K562 (cell line): ENCODE results near the gene ST6GAL1. TPM values are rescaled to one million over a fixed set of nuclear protein-coding genes. Genes with fewer than 3 reads are reported as not detected.

Source experiments
- ATAC-seq: fragments of 200-7000 bp; cut with Tn5 transposase; 3 replicates; pipeline ENCODE4 v1.9.1; 2020; ENCODE audit warnings: moderate library complexity
- BruUV-seq: library from RNA; stranded (reverse); fragments of 400-500 nt; replicated peaks from 2 replicates; lab custom pipeline; 2021; lab: Mats Ljungman, UMichigan
- CTCF ChIA-PET: fragments of 300-600 bp; formaldehyde crosslinking; extraction: SDS; loops from one replicate; lab custom pipeline; 2021; ENCODE audit warnings: low intra/inter-chr PET ratio; lab: Yijun Ruan, JAX
- POLR2A ChIA-PET: fragments of 300-600, 350-650 bp; sonication (Branson Sonifier 250); formaldehyde crosslinking; extraction: SDS; loops from one replicate; lab custom pipeline; 2021; ENCODE audit warnings: antibody characterized with exemption, inconsistent platforms; lab: Yijun Ruan, JAX
- DNase-seq, 4 experiments: peaks; one replicate each; pipeline versions ENCODE4 v3.0.0 to v3.0.0-alpha.2; 2011 to 2018; ENCODE audit warnings: low spot score in 3 of 4, mixed read lengths in 3 of 4; ENCODE audit errors: extremely low read depth in 1 of 4
- FAIRE-seq: peaks from 2 replicates; lab custom pipeline; 2011; peaks lifted over from hg19 to GRCh38; lab: Jason Lieb, UNC
- H2AFZ ChIP-seq: 2 replicates; pipeline ENCODE4 v1.6.0; 2011; ENCODE audit warnings: low read depth, low read length, control low read depth, inconsistent platforms
- H3K27ac ChIP-seq: fragments of 200-600 bp; 3 replicates; pipeline ENCODE4 v1.8.0; 2011; ENCODE audit warnings: low read depth, mild to moderate bottlenecking, control low read depth, inconsistent platforms, low read length, moderate library complexity, mixed read lengths; ENCODE audit errors: extremely low read depth
- H3K27me3 ChIP-seq, 2 experiments: fragments of 300-600 bp in 1 of 2; 2 replicates in 1 of 2; 3 replicates in 1 of 2; pipeline versions ENCODE4 v1.6.0 to v1.8.0; 2011; ENCODE audit warnings: inconsistent platforms in 2 of 2, low read length in 2 of 2, mild to moderate bottlenecking in 1 of 2, mixed read lengths in 1 of 2, moderate library complexity in 1 of 2; ENCODE audit not compliant: control insufficient read depth in 2 of 2, insufficient read depth in 2 of 2
- H3K36me3 ChIP-seq: fragments of 300-600 bp; 3 replicates; pipeline ENCODE4 v1.8.0; 2011; ENCODE audit warnings: mild to moderate bottlenecking, low read length, inconsistent platforms; ENCODE audit not compliant: control insufficient read depth, insufficient read depth
- H3K4me1 ChIP-seq, 2 experiments: fragments of 200-600 bp in 1 of 2; replicated peaks in 1 of 2; 2 replicates in 1 of 2; 3 replicates in 1 of 2; pipeline versions ENCODE4 v1.5.1 to v1.8.0; 2011; ENCODE audit warnings: inconsistent platforms in 2 of 2, low read length in 2 of 2, mild to moderate bottlenecking in 1 of 2, mixed read lengths in 1 of 2, moderate library complexity in 1 of 2; ENCODE audit not compliant: control insufficient read depth in 2 of 2, insufficient read depth in 2 of 2
- H3K4me2 ChIP-seq: 2 replicates; pipeline ENCODE4 v1.6.1; 2011; ENCODE audit warnings: low read length, control low read depth, inconsistent platforms, mixed read lengths; ENCODE audit not compliant: insufficient read depth
- H3K4me3 ChIP-seq: fragments of 200-600 bp; sonication (generic), shearing (Covaris generic); 2 replicates; pipeline ENCODE4 v1.5.1; 2016; ENCODE audit warnings: control low read depth, inconsistent platforms
- H3K79me2 ChIP-seq: fragments of 200-600 bp; 3 replicates; pipeline ENCODE4 v1.8.0; 2011; ENCODE audit warnings: low read length, inconsistent platforms; ENCODE audit not compliant: control insufficient read depth, insufficient read depth
- H3K9ac ChIP-seq, 2 experiments: 2 replicates each; pipeline versions ENCODE4 v1.6.0 to v1.6.1; 2011; ENCODE audit warnings: low read depth in 2 of 2, low read length in 2 of 2, control low read depth in 1 of 2, inconsistent platforms in 1 of 2, mild to moderate bottlenecking in 1 of 2, mixed read lengths in 1 of 2; ENCODE audit not compliant: insufficient read depth in 1 of 2
- H3K9me1 ChIP-seq: one replicate; pipeline ENCODE4 v1.6.0; 2011; ENCODE audit warnings: inconsistent platforms, mild to moderate bottlenecking, low read length, moderate library complexity; ENCODE audit not compliant: control insufficient read depth, insufficient read depth
- H3K9me3 ChIP-seq: replicated peaks from 2 replicates; pipeline ENCODE4 v1.5.1; 2011; ENCODE audit warnings: low read depth, low read length, inconsistent platforms; ENCODE audit not compliant: control insufficient read depth, insufficient read depth
- H4K20me1 ChIP-seq: replicated peaks from 2 replicates; pipeline ENCODE4 v1.6.1; 2011; ENCODE audit warnings: low read length, inconsistent platforms, mixed read lengths; ENCODE audit not compliant: control insufficient read depth, insufficient read depth
- CTCF ChIP-seq, 3 experiments: IDR thresholded peaks in 2 of 3; conservative IDR thresholded peaks in 1 of 3; 2 replicates each; pipeline ENCODE4 v1.5.1; 2011 to 2012; ENCODE audit warnings: low read length in 3 of 3, mild to moderate bottlenecking in 3 of 3, control low read depth in 2 of 3, improper control_type of control experiment in 1 of 3, inconsistent platforms in 1 of 3, low read depth in 1 of 3, mixed read lengths in 1 of 3, moderate library complexity in 1 of 3; ENCODE audit not compliant: insufficient read depth in 2 of 3
- CTCFL ChIP-seq: IDR thresholded peaks from 2 replicates; pipeline ENCODE4 v1.6.1; 2011; ENCODE audit warnings: borderline replicate concordance, low read depth, mild to moderate bottlenecking, moderate library complexity, low read length; ENCODE audit not compliant: insufficient read depth, poor library complexity, severe bottlenecking
- KDM5B ChIP-seq: fragments of 200-600 bp; sonication (generic); IDR thresholded peaks from 2 replicates; pipeline ENCODE4 v1.6.1; 2012; ENCODE audit warnings: low read depth, mild to moderate bottlenecking, moderate library complexity, low read length, control low read depth, inconsistent platforms; ENCODE audit not compliant: insufficient replicate concordance
- MAZ ChIP-seq, 2 experiments: fragments of 450-650 bp in 1 of 2; sonication (generic) in 1 of 2; formaldehyde crosslinking; IDR thresholded peaks in 1 of 2; conservative IDR thresholded peaks in 1 of 2; 2 replicates each; pipeline versions ENCODE4 v1.4.0 to v1.5.0; 2020; ENCODE audit warnings: mild to moderate bottlenecking in 1 of 2, missing genetic modification reagents in 1 of 2
- RAD21 ChIP-seq, 2 experiments: fragments of 250-450 bp in 1 of 2; fragments of 450-650 bp in 1 of 2; sonication (Bioruptor Pico) in 1 of 2; formaldehyde crosslinking in 1 of 2; IDR thresholded peaks in 1 of 2; conservative IDR thresholded peaks in 1 of 2; 2 replicates each; pipeline versions ENCODE4 v1.4.0 to v1.8.0; 2020 to 2022; ENCODE audit warnings: mild to moderate bottlenecking in 2 of 2, moderate library complexity in 1 of 2
- TAL1 ChIP-seq: fragments of 450-650 bp; IDR thresholded peaks from 2 replicates; pipeline ENCODE4 v1.6.1; 2016; ENCODE audit warnings: mild to moderate bottlenecking
- TCF7L2 ChIP-seq: fragments of 150-350 bp; IDR thresholded peaks from 2 replicates; pipeline ENCODE4 v1.6.1; 2016; ENCODE audit warnings: low read depth, mild to moderate bottlenecking, low read length, moderate library complexity
- TFAP4 ChIP-seq: sonication (generic); formaldehyde crosslinking; IDR thresholded peaks from 2 replicates; pipeline ENCODE4 v1.8.0; 2022; ENCODE audit warnings: missing genetic modification reagents, mild to moderate bottlenecking, moderate library complexity, borderline replicate concordance
- THRAP3 ChIP-seq: fragments of 450-650 bp; IDR thresholded peaks from 2 replicates; pipeline ENCODE4 v1.6.1; 2016; ENCODE audit warnings: mild to moderate bottlenecking, inconsistent platforms, borderline replicate concordance
- ZBED1 ChIP-seq: IDR thresholded peaks from 2 replicates; pipeline ENCODE4 v1.6.1; 2014
- ZNF133 ChIP-seq: fragments of 250-450 bp; sonication (Bioruptor Pico); IDR thresholded peaks from 2 replicates; pipeline ENCODE4 v1.4.0; 2020; ENCODE audit warnings: mild to moderate bottlenecking
- ZNF224 ChIP-seq: sonication (generic); formaldehyde crosslinking; IDR thresholded peaks from 2 replicates; pipeline ENCODE4 v1.8.0; 2022; ENCODE audit warnings: mild to moderate bottlenecking, missing genetic modification reagents
- ZNF384 ChIP-seq: IDR thresholded peaks from 2 replicates; pipeline ENCODE4 v1.6.1; 2012; ENCODE audit warnings: low read depth, low read length, improper control_type of control experiment
- ZNF511 ChIP-seq: sonication (generic); formaldehyde crosslinking; IDR thresholded peaks from 2 replicates; pipeline ENCODE4 v1.8.0; 2022; ENCODE audit warnings: mild to moderate bottlenecking, missing genetic modification reagents
- WGBS: fragments of 100-300 bp; shearing (Covaris generic); methylation state at CpG from one replicate; pipeline ENCODE4 v1.1.6; 2016; ENCODE audit warnings: low coverage, mixed read lengths; ENCODE audit not compliant: insufficient coverage; ENCODE audit errors: missing lambda C conversion rate; 5-methylcytosine and 5-hydroxymethylcytosine counted together
- in situ Hi-C: fragments of 300-500 bp; cut with MboI; formaldehyde crosslinking; loops from 4 replicates; pipeline ENCODE4 v1.15.0; 2018; ENCODE audit warnings: inconsistent platforms, mixed read lengths
- intact Hi-C: fragments of 100-400 bp; cut with micrococcal nuclease; formaldehyde crosslinking; loops from 2 replicates; pipeline ENCODE4 v1.14.2; 2022
- polyA plus RNA-seq, 8 experiments: library from polyadenylated mRNA; depleted of rRNA in 4 of 8; stranded (reverse) in 5 of 8; unstranded in 3 of 8; fragments of >200 nt; fragmentation: Nextera tagmentation in 2 of 8; fragmentation: Illumina TruSeq in 1 of 8; extraction: Ambion mirVana in 2 of 8; extraction: Trizol in 1 of 8; gene quantifications; 2 replicates each; pipeline versions ENCODE4 v1.2.1 to v1.2.3, GENCODE V29; 2011 to 2014; ENCODE audit warnings: inconsistent platforms in 1 of 8, missing spikeins in 1 of 8
- total RNA-seq, 7 experiments: library from RNA; depleted of rRNA in 6 of 7; stranded (reverse); fragments of >200 nt in 6 of 7; fragmentation: Illumina TruSeq in 2 of 7; extraction: Trizol in 2 of 7; gene quantifications; 2 replicates each; pipeline versions ENCODE4 v1.2.1 to v1.2.3, GENCODE V29; 2011 to 2021; ENCODE audit warnings: low replicate concordance in 1 of 7

Gene ST6GAL1
- total and polyA plus RNA-seq, 9 of the 15 experiments (the other 6 are each of a cell fraction or from before 2014, with no cell fraction given): 31.9 to 145 (median 71.0) TPM

GRCh38 chr3:187066228-187066995, 136.1 kb downstream of the ST6GAL1 start:
- Histone ChIP-seq H3K4me2 (no peak overlapping the region), H2AFZ (no peak overlapping the region), H4K20me1 (0 out of 2 replicates have a peak, but pooled peaks cover 3% of the 10 kb centered on the region), H3K36me3 (peaks cover 79% of the 10 kb centered on the region; the same call in 2 of the 3 replicates), H3K9me3 (no peaks in the 10 kb centered on the region), H3K79me2 (no peaks in the 10 kb centered on the region), H3K9ac (no peak overlapping the region), H3K9me1 (no peaks in the 10 kb centered on the region), H3K27me3 (no peaks in the 10 kb centered on the region), H3K4me1 (peaks cover 0 to under 1% of the 10 kb centered on the region in 2 experiments; a peak in 1 of 5 replicates), H3K4me3 (no peak overlapping the region), H3K27ac (no peak overlapping the region)
- BruUV-seq: no TSS peak
- POLR2A ChIA-PET: no interaction called here
- CTCF ChIA-PET: interaction anchor here (0.6 kb wide), 1 partner anchor 90 kb away, joined by 3 read pairs; no protein-coding TSS in a partner anchor
- FAIRE-seq (peak; percentile 73), ATAC-seq (peak; percentile 93), DNase-seq (peak; percentile 58 to 73 (median 68))
- WGBS: 80% methylated on average over 7 of the region's 7 CpGs
- in situ Hi-C loops: no loop called here
- intact Hi-C loops: no loop called here
- TF ChIP-seq CTCFL: peak; percentile 36
- TF ChIP-seq TAL1: no peak
- TF ChIP-seq CTCF (IDR thresholded peaks at IDR 0.05 in 2 of 3, conservative IDR thresholded peaks at IDR 0.05 in 1 of 3; ENCODE audit: insufficient read depth in 2 of 3, low read depth in 1 of 3, low read length in 3 of 3): peak; percentile 56 to 62 (median 56)
- TF ChIP-seq TFAP4: peak; percentile 69
- TF ChIP-seq ZNF511: no peak
- no peak for TF ChIP-seq THRAP3
- peak in 1 of 2 experiments; percentile 35; a peak in 1 of 4 replicates for TF ChIP-seq MAZ (CRISPR knock-in tag; conservative IDR thresholded peaks at IDR 0.05 in 1 of 2, IDR thresholded peaks at IDR 0.05 in 1 of 2)
- TF ChIP-seq TCF7L2: no peak
- TF ChIP-seq ZNF133 (CRISPR knock-in tag): no peak
- TF ChIP-seq ZBED1: no peak
- TF ChIP-seq ZNF224: no peak
- peak; percentile 28; the same call in 1 of the 2 replicates for TF ChIP-seq ZNF384
- TF ChIP-seq RAD21 (CRISPR knock-in tag; conservative IDR thresholded peaks at IDR 0.05 in 1 of 2, IDR thresholded peaks at IDR 0.05 in 1 of 2): peak; percentile 13 to 54; a peak in 2 of 4 replicates
- TF ChIP-seq KDM5B: no peak
